ENCODE data around the gene GRB10.

Gene GRB10

GRCh38 chr7:50817561-50817960 lies 34.9 kb upstream of the GRB10 start:
- TF ChIP-seq POLR2AphosphoS5 (IDR thresholded peaks at IDR 0.05; ENCODE audit: low read depth, low read length): no peak
- TF ChIP-seq POLR2A (IDR thresholded peaks at IDR 0.05; ENCODE audit: low read depth, low read length): no peak
- TF ChIP-seq TAF1 (IDR thresholded peaks at IDR 0.05; ENCODE audit: borderline replicate concordance, low read depth, low read length): no peak
- no peak for DNase-seq (ENCODE audit: insufficient read length)

GRCh38 chr7:50815138-50815537 lies 32.4 kb upstream of the GRB10 start:
- FAIRE-seq: no peak
- DNase-seq (ENCODE audit: insufficient read length): no peak
- no peak for TF ChIP-seq POLR2A (IDR thresholded peaks at IDR 0.05; ENCODE audit: low read depth, low read length)
- TF ChIP-seq POLR2AphosphoS5 (IDR thresholded peaks at IDR 0.05; ENCODE audit: low read depth, low read length): no peak

More at GRCh38 chr7:50817561-50817960, 34.9 kb upstream of the GRB10 start:
- FAIRE-seq: no peak

- DNase-seq (ENCODE audit: insufficient read length): no peak
- TF ChIP-seq TAF1 (IDR thresholded peaks at IDR 0.05; ENCODE audit: borderline replicate concordance, low read depth, low read length) (no peak), POLR2AphosphoS5 (IDR thresholded peaks at IDR 0.05; ENCODE audit: low read depth, low read length) (no peak)
Measured at GRCh38 chr7:50814166-50814565, 31.5 kb upstream of the GRB10 start.

GRCh38 chr7:50812841-50813475 lies 30.3 kb upstream of the GRB10 start:
- no peak for FAIRE-seq
- no peak for DNase-seq (ENCODE audit: insufficient read length)

More at GRCh38 chr7:50814166-50814565, 31.5 kb upstream of the GRB10 start:
- no peak for FAIRE-seq

DNA sequence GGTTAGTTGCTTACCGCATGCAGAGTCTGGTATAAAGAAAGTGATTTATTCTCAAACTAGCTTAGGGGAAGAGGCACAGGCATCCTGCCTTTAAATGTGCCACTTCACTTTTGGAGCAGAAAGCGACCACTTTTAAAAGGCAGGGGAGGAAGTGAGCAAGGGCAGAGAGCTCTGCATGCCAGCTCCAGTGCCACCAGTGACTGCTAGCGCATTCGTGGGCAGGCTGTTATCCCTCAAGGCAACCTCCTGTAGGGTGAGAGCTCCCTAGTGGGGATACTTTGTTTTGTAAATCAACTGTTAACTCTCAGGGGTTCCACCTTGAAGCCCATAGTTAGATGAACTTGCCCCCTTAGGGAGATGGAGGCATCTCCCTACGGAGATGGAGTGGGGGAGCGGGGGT lies 29.4 kb upstream of the GRB10 start:
- TF ChIP-seq POLR2AphosphoS5 (IDR thresholded peaks at IDR 0.05; ENCODE audit: low read depth, low read length) (no peak), POLR2A (IDR thresholded peaks at IDR 0.05; ENCODE audit: low read depth, low read length) (no peak), TAF1 (IDR thresholded peaks at IDR 0.05; ENCODE audit: borderline replicate concordance, low read depth, low read length) (no peak)
- no peak for FAIRE-seq
- DNase-seq (ENCODE audit: insufficient read length): no peak

More at GRCh38 chr7:50812841-50813475, 30.3 kb upstream of the GRB10 start:
- TF ChIP-seq TAF1 (IDR thresholded peaks at IDR 0.05; ENCODE audit: borderline replicate concordance, low read depth, low read length) (no peak), POLR2A (IDR thresholded peaks at IDR 0.05; ENCODE audit: low read depth, low read length) (no peak)

DNA sequence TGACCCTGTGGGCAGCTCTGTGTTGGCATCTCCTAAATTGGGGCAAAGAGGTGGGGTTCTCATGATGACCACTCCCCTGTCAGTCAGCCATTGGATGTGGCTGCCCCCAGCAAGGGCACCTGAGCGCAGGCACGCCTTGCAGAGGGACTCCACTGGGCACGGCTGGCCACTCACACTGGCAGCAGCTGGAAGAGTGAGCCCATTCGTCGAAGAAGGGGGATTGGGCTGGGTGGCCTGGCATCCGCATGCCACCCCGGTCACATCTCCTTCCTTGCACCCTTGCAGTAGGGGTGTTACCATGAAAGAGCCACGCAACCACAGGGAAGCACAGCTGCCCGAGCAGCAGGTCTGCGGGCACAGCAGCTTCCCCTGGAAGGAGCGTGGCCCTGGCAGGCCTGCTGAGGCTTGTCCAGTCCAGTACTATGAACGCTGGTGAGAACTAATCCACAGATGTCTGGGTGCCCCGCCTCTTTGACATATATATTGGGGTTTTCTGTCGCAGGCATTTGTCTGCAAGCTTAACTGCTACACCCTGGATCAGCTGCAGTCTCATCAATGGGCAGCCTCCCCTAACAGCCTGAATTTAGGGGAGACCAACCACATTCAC lies 25.7 kb upstream of the GRB10 start:
- FAIRE-seq (no peak), DNase-seq (ENCODE audit: insufficient read length) (no peak)
- TF ChIP-seq POLR2AphosphoS5 (IDR thresholded peaks at IDR 0.05; ENCODE audit: low read depth, low read length): no peak
- no peak for TF ChIP-seq POLR2A (IDR thresholded peaks at IDR 0.05; ENCODE audit: low read depth, low read length)
- TF ChIP-seq TAF1 (IDR thresholded peaks at IDR 0.05; ENCODE audit: borderline replicate concordance, low read depth, low read length): no peak

DNA sequence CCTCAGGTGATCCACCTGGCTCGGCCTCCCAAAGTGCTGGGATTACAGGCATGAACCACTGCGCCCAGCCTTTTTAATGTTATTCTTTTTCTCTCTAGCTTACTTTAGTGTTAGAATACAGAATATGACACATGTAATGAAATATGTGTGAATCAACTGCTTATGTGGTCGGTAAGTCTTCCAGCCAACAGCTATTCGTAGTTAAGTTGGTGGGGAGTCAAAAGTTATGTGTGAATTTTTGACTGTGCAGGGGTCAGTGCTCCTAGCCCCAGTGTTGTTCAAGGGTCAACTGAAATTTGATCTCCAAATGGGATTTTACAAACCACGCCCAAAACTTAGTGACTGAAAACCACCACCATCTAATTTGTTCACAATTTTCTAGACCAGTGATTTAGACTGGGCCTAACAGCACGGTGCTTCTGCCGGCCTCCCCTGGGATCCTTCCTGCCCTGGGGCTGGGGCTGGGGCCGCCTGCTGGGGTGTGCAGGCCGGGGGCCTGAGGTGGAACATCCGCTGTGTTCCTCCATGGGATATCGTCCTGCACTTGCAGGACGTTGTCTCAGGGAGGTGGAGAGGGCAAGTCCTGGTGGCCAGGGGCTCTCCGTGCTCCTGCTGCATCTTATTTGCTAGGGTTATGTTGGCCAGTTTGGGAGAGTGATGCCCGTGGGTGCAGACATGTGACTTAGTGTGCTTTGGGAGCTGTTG lies 24.5 kb upstream of the GRB10 start:
- no peak for TF ChIP-seq POLR2AphosphoS5 (IDR thresholded peaks at IDR 0.05; ENCODE audit: low read depth, low read length)
- TF ChIP-seq POLR2A (IDR thresholded peaks at IDR 0.05; ENCODE audit: low read depth, low read length): no peak
- TF ChIP-seq TAF1 (IDR thresholded peaks at IDR 0.05; ENCODE audit: borderline replicate concordance, low read depth, low read length): no peak
- no peak for FAIRE-seq
- no peak for DNase-seq (ENCODE audit: insufficient read length)

DNA sequence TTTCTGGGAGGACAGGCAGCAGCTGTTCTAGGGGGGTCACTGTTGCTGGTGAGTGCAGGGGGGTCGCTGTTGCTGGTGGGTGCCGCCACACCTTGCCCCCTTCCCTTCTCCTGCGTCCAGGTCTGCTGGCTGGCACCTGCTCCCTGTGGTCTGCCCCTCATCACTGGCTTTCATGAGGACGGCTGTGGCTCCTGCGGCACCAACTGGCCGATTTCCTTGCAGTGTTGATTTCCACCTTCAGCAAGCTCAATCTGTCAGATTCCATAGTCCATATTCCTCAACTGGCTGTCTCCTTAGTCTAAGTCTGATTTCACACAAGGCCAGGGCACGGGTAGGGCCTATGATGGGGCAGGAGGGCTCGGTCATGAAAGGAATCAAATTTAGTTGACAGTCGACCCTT lies 23.4 kb upstream of the GRB10 start:
- TF ChIP-seq TAF1 (IDR thresholded peaks at IDR 0.05; ENCODE audit: borderline replicate concordance, low read depth, low read length) (no peak), POLR2AphosphoS5 (IDR thresholded peaks at IDR 0.05; ENCODE audit: low read depth, low read length) (no peak), POLR2A (IDR thresholded peaks at IDR 0.05; ENCODE audit: low read depth, low read length) (no peak)
- DNase-seq (ENCODE audit: insufficient read length) (no peak), FAIRE-seq (no peak)

DNA sequence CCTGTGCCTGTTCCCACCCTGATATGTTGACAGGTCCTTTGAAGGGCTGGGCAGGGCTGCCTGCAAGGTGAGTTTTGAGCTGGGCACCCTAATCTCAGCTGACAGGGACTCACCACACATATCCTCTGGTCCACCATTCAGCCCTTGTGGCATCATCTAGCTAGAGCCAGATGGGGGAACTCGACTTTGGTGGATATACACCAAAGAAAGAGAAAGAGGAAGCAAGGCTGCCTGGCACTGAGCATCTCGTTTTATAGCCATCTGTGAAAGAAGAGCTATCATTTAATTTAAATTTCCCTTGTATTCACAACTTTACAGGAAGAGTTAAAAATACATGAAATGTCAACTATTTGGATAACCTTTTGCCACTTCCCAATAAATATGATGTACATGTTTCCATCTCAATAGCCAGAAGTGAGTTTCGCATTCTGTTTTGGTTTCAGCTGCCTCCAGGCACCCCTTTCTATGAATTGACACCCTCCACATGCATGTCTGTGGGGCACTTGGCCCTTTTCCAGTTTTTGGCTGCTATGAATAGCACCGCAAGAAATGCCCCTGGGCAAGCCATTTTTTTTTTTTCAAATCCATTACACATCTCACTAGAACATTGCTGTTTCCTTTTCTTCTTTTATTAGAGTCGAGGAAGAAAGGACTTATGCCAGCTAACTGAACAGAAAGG lies 22.9 kb upstream of the GRB10 start:
- TF ChIP-seq POLR2A (IDR thresholded peaks at IDR 0.05; ENCODE audit: low read depth, low read length) (no peak), TAF1 (IDR thresholded peaks at IDR 0.05; ENCODE audit: borderline replicate concordance, low read depth, low read length) (no peak), POLR2AphosphoS5 (IDR thresholded peaks at IDR 0.05; ENCODE audit: low read depth, low read length) (no peak)
- no peak for DNase-seq (ENCODE audit: insufficient read length)
- FAIRE-seq: no peak

DNA sequence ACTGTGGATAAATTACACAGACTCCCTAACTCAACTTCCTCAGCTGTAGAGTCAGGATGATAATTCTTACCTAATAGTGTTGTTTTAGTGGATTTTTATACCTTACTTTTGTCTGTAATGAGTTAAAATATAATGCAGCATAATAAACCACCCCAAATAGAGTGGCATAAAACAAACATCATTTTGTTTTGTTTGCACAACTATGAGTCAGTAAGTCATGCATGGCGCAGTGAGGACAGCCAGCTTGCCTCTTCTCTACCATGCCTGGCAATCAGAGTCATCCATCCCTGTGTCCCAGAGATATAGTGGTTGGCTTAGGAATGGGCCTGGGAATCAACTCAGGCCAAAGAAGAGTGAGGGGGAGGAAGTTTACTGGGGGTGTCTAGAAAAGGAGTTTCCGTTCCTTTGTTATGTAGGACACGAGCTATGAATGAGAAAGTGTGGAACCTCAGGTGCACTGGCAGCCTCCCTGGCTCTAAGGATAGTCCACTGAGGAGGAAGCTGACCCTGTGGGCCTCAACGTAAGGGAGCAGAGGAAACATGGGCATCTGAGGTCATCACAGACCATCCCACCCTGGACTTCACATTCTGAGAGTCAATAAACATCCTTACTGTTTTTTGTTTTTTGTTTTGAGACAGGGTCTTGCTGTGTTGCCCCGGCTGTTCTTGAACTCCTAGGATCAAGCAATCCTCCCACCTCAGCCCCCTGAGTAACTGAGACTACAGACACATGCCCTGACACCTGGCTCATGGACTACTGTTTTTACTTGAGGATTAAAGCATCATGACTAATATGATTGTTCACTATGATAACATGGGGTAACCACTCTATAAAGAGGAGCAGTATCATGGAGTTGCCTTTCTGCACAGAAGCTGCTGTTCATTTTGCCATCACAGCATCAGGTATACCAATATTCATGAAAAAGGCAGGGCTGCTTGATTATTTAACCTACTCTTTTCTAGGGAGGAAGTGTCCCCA lies 21.0 kb upstream of the GRB10 start:
- TF ChIP-seq POLR2A (IDR thresholded peaks at IDR 0.05; ENCODE audit: low read depth, low read length) (no peak), POLR2AphosphoS5 (IDR thresholded peaks at IDR 0.05; ENCODE audit: low read depth, low read length) (no peak), TAF1 (IDR thresholded peaks at IDR 0.05; ENCODE audit: borderline replicate concordance, low read depth, low read length) (no peak)
- no peak for FAIRE-seq

GRCh38 chr7:50801907-50802306 lies 19.2 kb upstream of the GRB10 start:
- FAIRE-seq (no peak), DNase-seq (ENCODE audit: insufficient read length) (no peak)
- no peak for TF ChIP-seq POLR2A (IDR thresholded peaks at IDR 0.05; ENCODE audit: low read depth, low read length)
- no peak for TF ChIP-seq POLR2AphosphoS5 (IDR thresholded peaks at IDR 0.05; ENCODE audit: low read depth, low read length)
- TF ChIP-seq TAF1 (IDR thresholded peaks at IDR 0.05; ENCODE audit: borderline replicate concordance, low read depth, low read length): no peak

More for the DNA sequence above, 21.0 kb upstream of the GRB10 start:
- no peak for DNase-seq (ENCODE audit: insufficient read length)

All from GM12892 (cell line).